DND-41 (cell line): ENCODE measurements around the gene PNKD.
"Not testable (repeated sequence)": the region's sequence is repeated elsewhere in the genome, so short reads cannot be mapped to it uniquely, and the experiment has no call there.

Source experiments
- EZH2 ChIP-seq: IDR thresholded peaks from 3 replicates; pipeline ENCODE4 v1.6.1; 2012; ENCODE audit warnings: borderline replicate concordance, low read depth, mild to moderate bottlenecking, moderate library complexity, low read length, inconsistent platforms; ENCODE audit not compliant: severe bottlenecking
- TF ChIP-seq, protein P1 (sequence below): IDR thresholded peaks from 2 replicates; pipeline ENCODE4 v1.5.1; 2012; ENCODE audit warnings: borderline replicate concordance, low read length, moderate library complexity, mild to moderate bottlenecking; ENCODE audit not compliant: poor library complexity, severe bottlenecking; ENCODE audit errors: extremely low read depth

DNA sequence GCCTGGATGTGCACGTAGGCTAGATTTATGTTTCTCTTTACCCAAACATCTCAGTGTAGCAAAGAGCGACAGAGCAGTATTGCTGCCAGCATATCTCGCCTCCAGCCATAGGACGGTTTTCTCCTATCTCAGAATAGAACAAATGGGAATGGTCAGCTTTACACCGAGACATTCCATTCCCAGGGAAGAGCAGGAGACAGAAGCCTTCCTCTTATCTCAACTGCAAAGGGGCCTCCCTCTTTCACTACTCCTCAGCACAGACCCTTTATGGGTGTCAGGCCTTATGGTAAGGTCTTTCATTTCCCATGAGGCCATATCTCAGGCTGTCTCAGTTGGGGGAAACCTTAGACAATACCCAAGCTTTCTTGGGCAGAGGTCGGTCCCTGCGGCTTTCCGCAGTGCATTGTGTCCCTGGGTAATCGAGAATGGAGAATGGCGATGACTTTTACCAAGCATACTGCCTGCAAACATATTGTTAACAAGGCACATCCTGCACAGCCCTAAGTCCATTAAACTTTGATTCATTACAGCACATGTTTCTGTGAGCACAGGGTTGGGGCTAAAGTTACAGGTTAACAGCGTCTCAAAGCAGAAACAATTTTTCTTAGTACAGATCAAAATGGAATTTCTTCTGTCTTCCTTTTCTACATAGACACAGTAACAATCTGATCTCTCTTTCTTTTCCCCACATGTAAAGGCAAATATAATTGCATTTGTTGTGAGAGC, 41.4 kb downstream of the PNKD start:
- TF ChIP-seq, protein P1, sequence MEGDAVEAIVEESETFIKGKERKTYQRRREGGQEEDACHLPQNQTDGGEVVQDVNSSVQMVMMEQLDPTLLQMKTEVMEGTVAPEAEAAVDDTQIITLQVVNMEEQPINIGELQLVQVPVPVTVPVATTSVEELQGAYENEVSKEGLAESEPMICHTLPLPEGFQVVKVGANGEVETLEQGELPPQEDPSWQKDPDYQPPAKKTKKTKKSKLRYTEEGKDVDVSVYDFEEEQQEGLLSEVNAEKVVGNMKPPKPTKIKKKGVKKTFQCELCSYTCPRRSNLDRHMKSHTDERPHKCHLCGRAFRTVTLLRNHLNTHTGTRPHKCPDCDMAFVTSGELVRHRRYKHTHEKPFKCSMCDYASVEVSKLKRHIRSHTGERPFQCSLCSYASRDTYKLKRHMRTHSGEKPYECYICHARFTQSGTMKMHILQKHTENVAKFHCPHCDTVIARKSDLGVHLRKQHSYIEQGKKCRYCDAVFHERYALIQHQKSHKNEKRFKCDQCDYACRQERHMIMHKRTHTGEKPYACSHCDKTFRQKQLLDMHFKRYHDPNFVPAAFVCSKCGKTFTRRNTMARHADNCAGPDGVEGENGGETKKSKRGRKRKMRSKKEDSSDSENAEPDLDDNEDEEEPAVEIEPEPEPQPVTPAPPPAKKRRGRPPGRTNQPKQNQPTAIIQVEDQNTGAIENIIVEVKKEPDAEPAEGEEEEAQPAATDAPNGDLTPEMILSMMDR: not testable (repeated sequence)
- TF ChIP-seq EZH2: not testable (repeated sequence)
